ENCODE measurements around the gene ITSN1.

- no peak for TF ChIP-seq REST (IDR thresholded peaks at IDR 0.05)
- TF ChIP-seq GABPA (IDR thresholded peaks at IDR 0.05 in 1 of 2, conservative IDR thresholded peaks at IDR 0.05 in 1 of 2), result no peak
- TF ChIP-seq CTCF (IDR thresholded peaks at IDR 0.05; ENCODE audit: low read depth, low read length, missing input control), result no peak
- no peak for TF ChIP-seq FOXA1 (IDR thresholded peaks at IDR 0.05)
- TF ChIP-seq MAX (IDR thresholded peaks at IDR 0.05), result no peak
- TF ChIP-seq RXRA (IDR thresholded peaks at IDR 0.05), result no peak
- TF ChIP-seq, protein P1, sequence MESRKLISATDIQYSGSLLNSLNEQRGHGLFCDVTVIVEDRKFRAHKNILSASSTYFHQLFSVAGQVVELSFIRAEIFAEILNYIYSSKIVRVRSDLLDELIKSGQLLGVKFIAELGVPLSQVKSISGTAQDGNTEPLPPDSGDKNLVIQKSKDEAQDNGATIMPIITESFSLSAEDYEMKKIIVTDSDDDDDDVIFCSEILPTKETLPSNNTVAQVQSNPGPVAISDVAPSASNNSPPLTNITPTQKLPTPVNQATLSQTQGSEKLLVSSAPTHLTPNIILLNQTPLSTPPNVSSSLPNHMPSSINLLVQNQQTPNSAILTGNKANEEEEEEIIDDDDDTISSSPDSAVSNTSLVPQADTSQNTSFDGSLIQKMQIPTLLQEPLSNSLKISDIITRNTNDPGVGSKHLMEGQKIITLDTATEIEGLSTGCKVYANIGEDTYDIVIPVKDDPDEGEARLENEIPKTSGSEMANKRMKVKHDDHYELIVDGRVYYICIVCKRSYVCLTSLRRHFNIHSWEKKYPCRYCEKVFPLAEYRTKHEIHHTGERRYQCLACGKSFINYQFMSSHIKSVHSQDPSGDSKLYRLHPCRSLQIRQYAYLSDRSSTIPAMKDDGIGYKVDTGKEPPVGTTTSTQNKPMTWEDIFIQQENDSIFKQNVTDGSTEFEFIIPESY (IDR thresholded peaks at IDR 0.05), result no peak
- no peak for TF ChIP-seq YY1 (IDR thresholded peaks at IDR 0.05)
Measured at GRCh38 chr21:33731447-33731846, 89.1 kb downstream of the ITSN1 start.

Measured in liver (tissue), 3 donors.